SK-N-MC (cell line): ENCODE results near the gene EPS15.

Source experiments
- DNase-seq: peaks from one replicate; pipeline ENCODE4 v3.0.0-alpha.2; 2011; ENCODE audit warnings: low read depth, low spot score
- H3K27ac ChIP-seq: fragments of 200-600 bp; sonication (generic); 2 replicates; pipeline ENCODE4 v1.5.1; 2016; ENCODE audit warnings: mixed run types
- H3K36me3 ChIP-seq: fragments of 200-600 bp; sonication (generic); 2 replicates; pipeline ENCODE4 v1.6.1; 2017; ENCODE audit warnings: antibody characterized with exemption, low read length, mixed read lengths; ENCODE audit not compliant: insufficient read depth
- H3K4me3 ChIP-seq: fragments of 200-600 bp; sonication (generic); 2 replicates; pipeline ENCODE4 v1.5.1; 2016
- H3K9ac ChIP-seq: fragments of 200-600 bp; sonication (generic); 2 replicates; pipeline ENCODE4 v1.8.0; 2017; ENCODE audit warnings: mixed run types, mixed read lengths; ENCODE audit not compliant: insufficient read length
- H3K9me3 ChIP-seq: fragments of 200-600 bp; sonication (generic); 2 replicates; pipeline ENCODE4 v1.6.1; 2017; ENCODE audit warnings: low read depth, mild to moderate bottlenecking, antibody characterized with exemption, low read length, moderate library complexity, mixed read lengths
- EZH2 ChIP-seq: fragments of 200-600 bp; sonication (generic); IDR thresholded peaks from one replicate; pipeline ENCODE4 v1.6.1; 2017; ENCODE audit warnings: antibody characterized with exemption
- FOXP2 ChIP-seq: optimal IDR thresholded peaks from 2 replicates; pipeline ENCODE3; 2011; ENCODE audit warnings: mild to moderate bottlenecking, moderate library complexity; ENCODE audit not compliant: insufficient read depth; ENCODE audit errors: extremely low read length, control extremely low read depth
- POLR2AphosphoS5 ChIP-seq: IDR thresholded peaks from 2 replicates; pipeline ENCODE4 v1.6.1; 2012; ENCODE audit warnings: mild to moderate bottlenecking, low read depth, low read length, borderline replicate concordance

EPS15 gene

DNA sequence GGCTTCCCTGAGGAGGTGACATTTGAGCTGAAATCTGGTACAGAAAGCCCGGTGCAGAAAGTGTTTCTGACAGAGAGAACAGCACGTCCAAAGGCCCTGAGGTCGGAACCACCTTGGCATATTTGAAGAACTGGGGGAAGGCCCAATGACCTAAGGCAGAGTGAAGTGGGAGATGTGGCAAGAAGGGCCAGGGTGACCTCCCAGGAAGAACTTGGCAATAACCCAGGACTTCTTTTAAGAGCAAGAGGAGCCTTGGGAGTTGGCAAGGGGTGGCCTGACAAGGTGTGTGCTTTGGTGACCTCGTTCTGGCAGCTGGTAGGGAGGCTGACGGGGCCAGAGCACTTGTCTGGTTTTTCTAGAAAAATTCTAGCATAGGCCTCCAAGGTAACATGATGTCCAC, 212.1 kb downstream of the EPS15 start:
- H3K27ac ChIP-seq: no peak overlapping the region
- DNase-seq: no peak
- TF ChIP-seq FOXP2: no peak
- H3K4me3 ChIP-seq: no peak overlapping the region
- H3K36me3 ChIP-seq: no peaks in the 10 kb centered on the region
- H3K9me3 ChIP-seq: no peaks in the 10 kb centered on the region
- H3K9ac ChIP-seq: no peak overlapping the region

GRCh38 chr1:51305371-51305823, 213.7 kb downstream of the EPS15 start:
- Histone ChIP-seq H3K9me3 (no peaks in the 10 kb centered on the region), H3K9ac (no peak overlapping the region), H3K27ac (no peak overlapping the region), H3K36me3 (no peaks in the 10 kb centered on the region), H3K4me3 (no peak overlapping the region)
- no peak for DNase-seq
- TF ChIP-seq POLR2AphosphoS5 (no peak), EZH2 (no peak), FOXP2 (no peak)

DNA sequence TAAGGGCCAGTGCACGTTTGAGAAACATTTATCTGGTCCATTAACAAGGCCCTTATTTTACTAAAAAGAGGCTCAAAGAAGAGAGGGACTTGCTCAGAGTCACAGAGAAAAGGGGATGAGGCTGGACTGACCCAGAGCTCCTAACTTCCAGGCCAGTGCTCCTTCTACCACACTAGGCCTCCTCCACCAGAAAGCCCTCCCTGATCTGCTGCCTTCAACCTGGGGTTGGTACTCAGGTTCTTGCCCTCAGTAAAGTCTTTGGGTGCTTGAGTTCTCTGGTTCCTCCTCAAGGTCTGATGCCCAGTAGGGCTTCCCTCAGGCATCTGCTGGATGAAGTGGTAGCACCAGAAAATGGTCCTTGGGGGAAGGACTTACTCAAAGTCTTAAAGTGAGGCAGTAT, 214.7 kb downstream of the EPS15 start:
- Histone ChIP-seq H3K9ac (no peak overlapping the region), H3K9me3 (no peaks in the 10 kb centered on the region), H3K27ac (no peak overlapping the region), H3K36me3 (no peaks in the 10 kb centered on the region), H3K4me3 (no peak overlapping the region)
- no peak for TF ChIP-seq POLR2AphosphoS5
- DNase-seq: no peak
